LNCaP clone FGC (cell line): Measurements from ENCODE around the gene NUAK1.
"Not testable (repeated sequence)": the region's sequence is repeated elsewhere in the genome, so short reads cannot be mapped to it uniquely, and the experiment has no call there.

Experiments
- DNase-seq: peaks from one replicate; pipeline ENCODE4 v3.0.0-alpha.2; 2011; ENCODE audit warnings: low read depth
- H3K4me3 ChIP-seq: 2 replicates; pipeline ENCODE4 v1.5.1; 2011; ENCODE audit warnings: mild to moderate bottlenecking, low read depth, low read length, control low read depth
- TF ChIP-seq, protein P1 (sequence below): IDR thresholded peaks from 2 replicates; pipeline ENCODE4 v1.5.1; 2012; ENCODE audit warnings: mild to moderate bottlenecking; ENCODE audit not compliant: control insufficient read depth, insufficient read depth; ENCODE audit errors: extremely low read depth

The NUAK1 gene

DNA sequence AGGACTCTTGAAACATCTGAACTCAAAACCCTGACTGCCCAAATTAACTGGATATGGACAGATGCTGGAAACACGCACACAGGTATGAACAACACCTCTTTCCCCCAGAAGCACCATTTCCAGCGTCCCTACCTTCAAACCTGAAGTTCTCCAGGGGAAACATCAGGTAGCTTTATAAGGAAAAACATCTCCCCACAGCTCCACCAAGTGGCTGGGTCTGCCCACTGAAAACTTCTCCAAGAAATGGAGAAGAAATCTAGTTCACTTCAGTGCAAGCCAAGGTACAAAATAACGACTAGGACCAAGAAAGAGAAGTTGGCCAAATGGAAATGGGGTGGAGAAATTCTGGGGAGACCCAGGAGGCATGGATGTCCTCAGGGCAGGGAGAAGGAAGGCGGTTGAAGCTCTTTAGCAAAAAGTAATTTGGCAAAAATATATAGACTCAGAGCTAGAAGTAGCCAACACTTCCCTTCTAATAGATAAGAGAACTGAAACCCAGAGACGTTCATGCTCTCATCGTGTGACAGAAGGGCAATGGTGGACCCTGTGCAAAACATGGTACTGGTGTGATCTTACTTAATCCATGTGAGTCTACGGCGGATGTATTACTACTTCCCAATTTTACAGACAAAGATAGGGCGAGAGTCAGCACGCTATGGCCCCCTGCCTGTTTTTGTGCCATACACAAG, 10.5 kb upstream of the NUAK1 start:
- no peak for DNase-seq
- TF ChIP-seq, protein P1, sequence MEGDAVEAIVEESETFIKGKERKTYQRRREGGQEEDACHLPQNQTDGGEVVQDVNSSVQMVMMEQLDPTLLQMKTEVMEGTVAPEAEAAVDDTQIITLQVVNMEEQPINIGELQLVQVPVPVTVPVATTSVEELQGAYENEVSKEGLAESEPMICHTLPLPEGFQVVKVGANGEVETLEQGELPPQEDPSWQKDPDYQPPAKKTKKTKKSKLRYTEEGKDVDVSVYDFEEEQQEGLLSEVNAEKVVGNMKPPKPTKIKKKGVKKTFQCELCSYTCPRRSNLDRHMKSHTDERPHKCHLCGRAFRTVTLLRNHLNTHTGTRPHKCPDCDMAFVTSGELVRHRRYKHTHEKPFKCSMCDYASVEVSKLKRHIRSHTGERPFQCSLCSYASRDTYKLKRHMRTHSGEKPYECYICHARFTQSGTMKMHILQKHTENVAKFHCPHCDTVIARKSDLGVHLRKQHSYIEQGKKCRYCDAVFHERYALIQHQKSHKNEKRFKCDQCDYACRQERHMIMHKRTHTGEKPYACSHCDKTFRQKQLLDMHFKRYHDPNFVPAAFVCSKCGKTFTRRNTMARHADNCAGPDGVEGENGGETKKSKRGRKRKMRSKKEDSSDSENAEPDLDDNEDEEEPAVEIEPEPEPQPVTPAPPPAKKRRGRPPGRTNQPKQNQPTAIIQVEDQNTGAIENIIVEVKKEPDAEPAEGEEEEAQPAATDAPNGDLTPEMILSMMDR, result peak; percentile 69
- no peak overlapping the region for H3K4me3 ChIP-seq

GRCh38 chr12:106147956-106148355, 9.2 kb upstream of the NUAK1 start:
- DNase-seq, result peak; percentile 32
- TF ChIP-seq, protein P1, result no peak
- H3K4me3 ChIP-seq, result no peak overlapping the region

DNA sequence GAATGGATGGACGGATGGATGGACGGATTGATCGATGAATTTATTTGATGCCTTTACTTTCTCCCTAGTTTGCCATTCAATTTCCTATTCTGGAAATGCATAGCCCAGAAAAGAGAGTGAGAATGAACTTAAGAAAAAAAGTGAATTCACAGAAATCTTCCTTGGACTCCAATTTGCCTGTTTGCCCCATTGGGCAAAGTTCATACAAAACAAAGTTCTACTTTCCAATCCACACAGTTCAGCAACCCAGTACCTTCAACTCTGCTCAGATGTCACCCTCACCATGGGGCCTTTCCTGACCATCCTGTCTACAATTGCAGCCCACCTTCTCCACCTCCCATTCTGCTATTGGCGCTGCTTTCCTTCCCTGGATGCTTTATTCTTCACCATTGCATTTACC, 8.2 kb upstream of the NUAK1 start:
- TF ChIP-seq, protein P1, result no peak
- DNase-seq, result no peak
- no peak overlapping the region for H3K4me3 ChIP-seq

DNA sequence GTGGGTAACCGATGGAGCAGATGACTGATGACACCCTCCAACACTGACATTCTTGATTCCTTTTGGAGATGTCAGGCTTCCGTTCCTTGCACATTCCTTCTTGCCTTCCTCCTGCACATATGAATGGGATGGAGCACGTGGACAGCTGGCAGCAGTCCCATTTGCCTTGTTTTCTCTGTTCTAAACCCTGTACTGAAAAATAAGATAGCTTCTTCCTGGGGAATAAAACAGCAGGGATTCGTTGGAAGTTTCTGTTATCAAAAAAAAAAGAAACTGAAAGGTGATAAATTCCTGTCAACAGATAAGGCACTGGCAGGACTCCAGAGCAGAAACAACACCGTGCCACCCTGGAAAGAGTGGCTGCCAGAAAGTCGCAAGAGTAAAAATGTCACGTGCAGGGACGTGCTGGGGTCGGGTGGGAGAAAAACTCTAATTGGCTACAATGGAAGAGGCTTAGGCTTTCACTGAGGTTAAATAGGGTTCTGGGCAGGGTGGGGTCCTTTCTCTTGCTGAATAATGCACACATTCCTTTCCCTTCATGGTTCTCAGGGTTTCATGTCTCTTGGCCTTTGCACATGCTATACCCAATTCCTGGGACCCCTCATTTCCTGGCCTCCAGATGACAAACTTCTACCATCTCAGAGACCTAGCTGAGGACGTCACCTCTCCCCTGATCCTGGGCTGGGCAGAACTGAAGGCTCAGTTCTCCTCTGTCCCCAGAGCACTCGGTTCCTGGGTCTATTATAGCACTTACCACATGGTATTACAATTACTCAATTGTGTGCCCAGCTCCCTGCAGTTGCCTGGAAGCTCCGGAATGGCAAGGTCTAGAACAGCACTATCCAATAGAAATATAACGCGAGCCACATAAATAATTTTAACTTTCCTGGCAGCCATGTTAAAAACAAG, 7.0 kb upstream of the NUAK1 start:
- H3K4me3 ChIP-seq, result no peak overlapping the region
- no peak for DNase-seq
- TF ChIP-seq, protein P1, result no peak

DNA sequence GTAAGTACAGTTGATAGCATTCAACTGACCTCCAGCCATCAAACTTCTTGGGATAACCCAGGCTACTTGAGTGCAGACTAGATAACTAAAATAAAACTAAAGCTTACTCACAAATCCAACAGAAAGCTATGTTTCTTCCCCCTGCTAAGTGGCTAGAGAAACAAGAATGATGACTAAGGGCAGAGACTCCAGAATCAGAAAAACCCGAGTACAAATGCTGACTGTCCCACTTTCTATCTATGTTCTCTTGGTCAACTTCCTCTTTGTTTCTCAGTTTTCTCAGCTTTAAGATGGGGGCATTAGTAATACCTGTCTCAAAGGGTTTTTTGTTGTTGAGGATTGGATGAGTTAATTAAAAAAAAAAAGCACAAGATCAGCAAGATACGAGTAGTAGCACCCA, 6.1 kb upstream of the NUAK1 start:
- DNase-seq, result no peak
- TF ChIP-seq, protein P1, result no peak
- H3K4me3 ChIP-seq, result no peak overlapping the region

DNA sequence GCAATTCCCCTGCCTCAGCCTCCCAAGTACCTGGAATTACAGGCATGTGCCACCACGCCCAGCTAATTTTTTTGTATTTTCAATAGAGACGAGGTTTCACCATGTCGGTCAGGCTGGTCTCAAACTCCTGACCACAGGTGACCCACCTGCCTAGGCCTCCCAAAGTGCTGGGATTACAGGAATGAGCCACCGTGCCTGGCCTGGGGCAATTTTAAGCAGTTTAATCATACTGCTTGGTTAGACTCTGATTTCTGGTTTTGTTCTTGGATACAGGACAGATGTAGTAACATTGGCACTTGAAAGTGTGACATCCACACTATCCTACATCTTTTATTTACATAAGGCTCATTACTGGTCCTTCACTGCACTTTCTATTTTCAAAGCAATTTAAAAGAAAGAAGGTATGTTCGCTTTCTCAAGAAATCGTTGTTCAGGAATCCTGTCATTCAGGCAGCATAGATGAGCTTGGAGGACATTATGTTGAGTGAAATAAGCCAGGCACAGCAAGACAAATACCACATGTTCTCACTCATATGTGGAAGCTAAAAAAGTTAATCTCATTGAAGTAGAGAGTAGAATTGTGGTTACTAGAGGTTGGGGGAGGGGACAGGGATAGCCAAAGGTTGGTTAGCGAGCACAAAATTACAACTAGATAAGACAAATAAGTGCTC, 4.0 kb upstream of the NUAK1 start:
- H3K4me3 ChIP-seq, result no peak overlapping the region
- TF ChIP-seq, protein P1, result no peak
- no peak for DNase-seq

DNA sequence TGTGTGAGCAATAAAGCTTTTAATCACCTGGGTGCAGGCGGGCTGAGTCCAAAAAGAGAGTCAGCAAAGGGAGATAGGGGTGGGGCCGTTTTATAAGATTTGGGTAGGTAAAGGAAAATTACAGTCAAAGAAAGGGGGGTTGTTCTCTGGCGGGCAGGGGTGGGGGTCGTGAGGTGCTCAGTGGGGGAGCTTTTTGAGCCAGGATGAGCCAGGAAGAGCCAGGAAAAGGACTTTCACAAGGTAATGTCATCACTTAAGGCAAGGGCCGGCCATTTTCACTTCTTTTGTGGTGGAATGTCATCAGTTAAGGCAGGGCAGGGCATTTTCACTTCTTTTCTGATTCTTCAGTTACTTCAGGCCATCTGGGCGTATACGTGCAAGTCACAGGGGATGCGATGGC, 3.2 kb upstream of the NUAK1 start:
- not testable (repeated sequence) for H3K4me3 ChIP-seq, DNase-seq
